GM19324 (cell line): ENCODE measurements around the gene AVPR2.

Experiments
- ATAC-seq: cut with Tn5 transposase; IDR thresholded peaks from one replicate; pipeline ENCODE4 v1.9.1; 2021; ENCODE audit warnings: mild to moderate bottlenecking, moderate library complexity; ENCODE audit not compliant: unreplicated experiment, low FRiP score

AVPR2 gene

GRCh38 chrX:153903991-153904957, at the start of gene AVPR2:
Gene AVPR2, plus strand, starts transcription at chrX:153904673. Its CDS starts 473 bp downstream, at chrX:153905146.
- no peak for ATAC-seq

- ATAC-seq = no peak
Measured at GRCh38 chrX:153854702-153855101, 49.8 kb upstream of the AVPR2 start.

GRCh38 chrX:153857348-153857903, 47.0 kb upstream of the AVPR2 start:
- ATAC-seq = no peak

GRCh38 chrX:153861151-153861550, 43.3 kb upstream of the AVPR2 start:
- ATAC-seq = no peak

GRCh38 chrX:153861733-153862310, 42.7 kb upstream of the AVPR2 start:
- no peak for ATAC-seq

- ATAC-seq = no peak
Measured at GRCh38 chrX:153862369-153863250, 41.9 kb upstream of the AVPR2 start.

GRCh38 chrX:153863251-153863991, 41.1 kb upstream of the AVPR2 start:
- ATAC-seq = no peak

- ATAC-seq = no peak
Measured at GRCh38 chrX:153864101-153864500, 40.4 kb upstream of the AVPR2 start.

- ATAC-seq = no peak
Measured at GRCh38 chrX:153864561-153865320, 39.7 kb upstream of the AVPR2 start.

- no peak for ATAC-seq
Measured at GRCh38 chrX:153865321-153865580, 39.2 kb upstream of the AVPR2 start.

- no peak for ATAC-seq
Measured at GRCh38 chrX:153865685-153866084, 38.8 kb upstream of the AVPR2 start.

GRCh38 chrX:153866302-153867019, 38.0 kb upstream of the AVPR2 start:
- no peak for ATAC-seq

- no peak for ATAC-seq
Measured at GRCh38 chrX:153867139-153867538, 37.3 kb upstream of the AVPR2 start.

- no peak for ATAC-seq
Measured at GRCh38 chrX:153867671-153868070, 36.8 kb upstream of the AVPR2 start.

- no peak for ATAC-seq
Measured at GRCh38 chrX:153868576-153869472, 35.6 kb upstream of the AVPR2 start.

GRCh38 chrX:153869473-153870287, 34.8 kb upstream of the AVPR2 start:
- no peak for ATAC-seq

- no peak for ATAC-seq
Measured at GRCh38 chrX:153870288-153870690, 34.2 kb upstream of the AVPR2 start.
